ENCODE data around the gene COPS3.
A peak's percentile ranks its signal among the peaks of the same experiment; 100 is the strongest.
"Not testable (repeated sequence)": the region's sequence is repeated elsewhere in the genome, so short reads cannot be mapped to it uniquely, and the experiment has no call there.

The COPS3 gene

GRCh38 chr17:17285951-17286350, 4.9 kb upstream of the COPS3 start:
- Histone ChIP-seq H3K9me3 (ENCODE audit: control extremely low read depth in 1 of 5, control insufficient read depth in 4 of 5, insufficient read depth in 2 of 5, low read depth in 1 of 5, low read length in 4 of 5) (no peaks in the 10 kb centered on the region), H3K27ac (ENCODE audit: insufficient read depth in 1 of 2, low read depth in 1 of 2, low read length in 2 of 2, poor library complexity in 1 of 2, severe bottlenecking in 2 of 2) (no peak overlapping the region), H3K4me1 (ENCODE audit: control extremely low read depth in 1 of 4, control insufficient read depth in 4 of 4, insufficient read depth in 4 of 4, low read length in 3 of 4) (peaks cover 6 to 17% (median 8%) of the 10 kb centered on the region in 4 experiments), H3K4me3 (ENCODE audit: control insufficient read depth in 1 of 7, extremely low read depth in 1 of 7, insufficient read depth in 4 of 7, low read depth in 2 of 7, low read length in 6 of 7) (no peak overlapping the region), H3K36me3 (ENCODE audit: control insufficient read depth in 4 of 4, insufficient read depth in 4 of 4, low read length in 3 of 4) (no peaks in the 10 kb centered on the region), H3K27me3 (replicated peaks in 2 of 5; ENCODE audit: control insufficient read depth in 4 of 5, insufficient read depth in 5 of 5, low read length in 4 of 5) (no peaks in the 10 kb centered on the region)
- no peak for DNase-seq
- WGBS (ENCODE audit: insufficient coverage): 100% methylated on average over 5 of the region's 5 CpGs
- POLR2A ChIA-PET: no interaction called here
- CTCF ChIA-PET: no interaction called here

GRCh38 chr17:17279316-17279715, 1.7 kb downstream of the COPS3 start:
- 88% methylated on average over 3 of the region's 4 CpGs for WGBS (ENCODE audit: insufficient coverage)
- POLR2A ChIA-PET: interaction anchor here (1.1 to 2.6 kb wide), 2 partner anchors 26 to 562 kb away, joined by 3 to 17 read pairs; no protein-coding TSS in a partner anchor
- CTCF ChIA-PET: interaction anchor here (1.6 to 2.4 kb wide), 3 partner anchors 9 to 27 kb away, joined by 4 to 6 read pairs (median 6); no protein-coding TSS in a partner anchor
- H3K27me3 ChIP-seq (replicated peaks in 2 of 5; ENCODE audit: control insufficient read depth in 4 of 5, insufficient read depth in 5 of 5, low read length in 4 of 5): no peaks in the 10 kb centered on the region
- H3K36me3 ChIP-seq (ENCODE audit: control insufficient read depth in 4 of 4, insufficient read depth in 4 of 4, low read length in 3 of 4): peaks cover 0 to 12% (median 4%) of the 10 kb centered on the region in 4 experiments
- H3K27ac ChIP-seq (ENCODE audit: insufficient read depth in 1 of 2, low read depth in 1 of 2, low read length in 2 of 2, poor library complexity in 1 of 2, severe bottlenecking in 2 of 2): peak overlapping the region in 1 of 2 experiments; percentile 96
- H3K4me3 ChIP-seq (ENCODE audit: control insufficient read depth in 1 of 7, extremely low read depth in 1 of 7, insufficient read depth in 4 of 7, low read depth in 2 of 7, low read length in 6 of 7): peak overlapping the region in 3 of 7 experiments; percentile 88 to 94 (median 94)
- DNase-seq: peak in 1 of 3 donors; percentile 7
- H3K9me3 ChIP-seq (ENCODE audit: control extremely low read depth in 1 of 5, control insufficient read depth in 4 of 5, insufficient read depth in 2 of 5, low read depth in 1 of 5, low read length in 4 of 5): no peaks in the 10 kb centered on the region
- H3K4me1 ChIP-seq (ENCODE audit: control extremely low read depth in 1 of 4, control insufficient read depth in 4 of 4, insufficient read depth in 4 of 4, low read length in 3 of 4): peaks cover 16 to 59% (median 36%) of the 10 kb centered on the region in 4 experiments

GRCh38 chr17:17277431-17277830, 3.6 kb downstream of the COPS3 start:
- WGBS (ENCODE audit: insufficient coverage): 95% methylated on average over 5 of the region's 5 CpGs
- ChIA-PET CTCF (interaction anchor here (1.0 to 1.1 kb wide), 3 partner anchors 9 to 28 kb away, joined by 3 to 4 read pairs (median 4); no protein-coding TSS in a partner anchor), POLR2A (interaction anchor here (0.6 kb wide), 1 partner anchor 12 kb away, joined by 4 read pairs; no protein-coding TSS in a partner anchor)
- H3K4me3 ChIP-seq (ENCODE audit: control insufficient read depth in 1 of 7, extremely low read depth in 1 of 7, insufficient read depth in 4 of 7, low read depth in 2 of 7, low read length in 6 of 7); DNase-seq; H3K27me3 ChIP-seq (replicated peaks in 2 of 5; ENCODE audit: control insufficient read depth in 4 of 5, insufficient read depth in 5 of 5, low read length in 4 of 5); H3K27ac ChIP-seq (ENCODE audit: insufficient read depth in 1 of 2, low read depth in 1 of 2, low read length in 2 of 2, poor library complexity in 1 of 2, severe bottlenecking in 2 of 2); H3K9me3 ChIP-seq (ENCODE audit: control extremely low read depth in 1 of 5, control insufficient read depth in 4 of 5, insufficient read depth in 2 of 5, low read depth in 1 of 5, low read length in 4 of 5): not testable (repeated sequence)
- Histone ChIP-seq H3K36me3 (ENCODE audit: control insufficient read depth in 4 of 4, insufficient read depth in 4 of 4, low read length in 3 of 4) (peaks cover 7 to 23% (median 22%) of the 10 kb centered on the region in 4 experiments), H3K4me1 (ENCODE audit: control extremely low read depth in 1 of 4, control insufficient read depth in 4 of 4, insufficient read depth in 4 of 4, low read length in 3 of 4) (peaks cover 16 to 51% (median 36%) of the 10 kb centered on the region in 4 experiments)

- WGBS (ENCODE audit: insufficient coverage): 64% methylated on average over 6 of the region's 6 CpGs
- POLR2A ChIA-PET: no interaction called here
These were observed 5.1 kb downstream of the COPS3 start for GRCh38 chr17:17275971-17276370.

DNA sequence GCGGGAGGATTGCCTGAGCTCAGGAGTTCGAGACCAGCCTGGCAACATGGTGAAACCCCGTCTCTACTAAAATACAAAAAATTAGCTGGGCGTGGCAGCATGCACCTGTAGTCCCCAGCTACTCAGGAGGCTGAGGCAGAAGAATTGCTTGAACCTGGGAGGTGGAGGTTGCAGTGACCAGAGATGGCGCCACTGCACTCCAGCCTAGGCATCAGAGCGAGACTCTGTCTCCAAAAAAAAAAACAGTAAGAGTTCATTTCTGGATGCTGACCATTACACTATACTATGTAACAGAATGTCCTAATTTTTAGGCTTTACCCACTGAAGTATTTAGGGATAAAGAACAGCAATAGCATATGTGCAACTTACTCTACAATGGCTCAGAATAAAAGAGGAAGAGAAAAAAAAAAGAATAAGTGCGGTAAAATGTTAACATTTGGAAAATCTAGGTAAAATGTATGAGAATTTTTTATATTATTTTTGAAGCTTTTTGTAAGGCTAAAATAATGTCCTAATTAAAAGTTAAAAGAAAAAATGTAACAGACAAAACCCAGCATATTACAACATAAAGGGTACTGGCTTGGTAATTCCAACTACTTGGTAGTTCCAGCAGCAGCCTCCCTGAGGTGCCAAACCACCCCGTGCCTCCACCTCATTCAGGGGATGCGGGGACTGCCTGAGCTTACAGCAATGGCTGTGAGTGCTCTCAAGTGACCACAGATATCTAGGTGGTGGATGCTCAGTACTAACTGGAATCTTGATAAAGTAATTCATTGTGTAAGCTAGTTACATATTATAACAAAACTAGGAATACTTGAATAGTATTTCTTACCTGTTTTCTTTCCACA, 10.9 kb downstream of the COPS3 start:
- WGBS (ENCODE audit: insufficient coverage): 83% methylated on average over 5 of the region's 9 CpGs
- Histone ChIP-seq H3K4me3 (ENCODE audit: control insufficient read depth in 1 of 7, extremely low read depth in 1 of 7, insufficient read depth in 4 of 7, low read depth in 2 of 7, low read length in 6 of 7) (no peak overlapping the region), H3K27ac (ENCODE audit: insufficient read depth in 1 of 2, low read depth in 1 of 2, low read length in 2 of 2, poor library complexity in 1 of 2, severe bottlenecking in 2 of 2) (no peak overlapping the region), H3K27me3 (replicated peaks in 2 of 5; ENCODE audit: control insufficient read depth in 4 of 5, insufficient read depth in 5 of 5, low read length in 4 of 5) (no peaks in the 10 kb centered on the region), H3K36me3 (ENCODE audit: control insufficient read depth in 4 of 4, insufficient read depth in 4 of 4, low read length in 3 of 4) (peaks cover 23 to 67% (median 43%) of the 10 kb centered on the region in 4 experiments), H3K4me1 (ENCODE audit: control extremely low read depth in 1 of 4, control insufficient read depth in 4 of 4, insufficient read depth in 4 of 4, low read length in 3 of 4) (no peaks in the 10 kb centered on the region), H3K9me3 (ENCODE audit: control extremely low read depth in 1 of 5, control insufficient read depth in 4 of 5, insufficient read depth in 2 of 5, low read depth in 1 of 5, low read length in 4 of 5) (no peaks in the 10 kb centered on the region)
- CTCF ChIA-PET: interaction anchor here (0.6 to 7.8 kb wide), 20 partner anchors 7 to 384 kb away, joined by 3 to 57 read pairs (median 4); partner anchors contain the start of genes COPS3 and FLCN
- POLR2A ChIA-PET: interaction anchor here (0.9 kb wide), 1 partner anchor 14 kb away, joined by 3 read pairs; no protein-coding TSS in a partner anchor
- peak in 2 of 3 donors; percentile 19 to 25 for DNase-seq

More at GRCh38 chr17:17275971-17276370, 5.1 kb downstream of the COPS3 start:
- no peak overlapping the region for H3K4me3 ChIP-seq (ENCODE audit: control insufficient read depth in 1 of 7, extremely low read depth in 1 of 7, insufficient read depth in 4 of 7, low read depth in 2 of 7, low read length in 6 of 7)
- no peak overlapping the region for H3K27ac ChIP-seq (ENCODE audit: insufficient read depth in 1 of 2, low read depth in 1 of 2, low read length in 2 of 2, poor library complexity in 1 of 2, severe bottlenecking in 2 of 2)
- DNase-seq: peak; percentile 31 to 69 (median 33)
- CTCF ChIA-PET: interaction anchor here (0.7 to 1.8 kb wide), 7 partner anchors 10 to 68 kb away, joined by 3 to 7 read pairs (median 3); no protein-coding TSS in a partner anchor
- H3K4me1 ChIP-seq (ENCODE audit: control extremely low read depth in 1 of 4, control insufficient read depth in 4 of 4, insufficient read depth in 4 of 4, low read length in 3 of 4): peaks cover 9 to 42% (median 29%) of the 10 kb centered on the region in 4 experiments
- H3K9me3 ChIP-seq (ENCODE audit: control extremely low read depth in 1 of 5, control insufficient read depth in 4 of 5, insufficient read depth in 2 of 5, low read depth in 1 of 5, low read length in 4 of 5): no peaks in the 10 kb centered on the region
- peaks cover 7 to 28% (median 26%) of the 10 kb centered on the region in 4 experiments for H3K36me3 ChIP-seq (ENCODE audit: control insufficient read depth in 4 of 4, insufficient read depth in 4 of 4, low read length in 3 of 4)
- H3K27me3 ChIP-seq (replicated peaks in 2 of 5; ENCODE audit: control insufficient read depth in 4 of 5, insufficient read depth in 5 of 5, low read length in 4 of 5): no peaks in the 10 kb centered on the region

DNA sequence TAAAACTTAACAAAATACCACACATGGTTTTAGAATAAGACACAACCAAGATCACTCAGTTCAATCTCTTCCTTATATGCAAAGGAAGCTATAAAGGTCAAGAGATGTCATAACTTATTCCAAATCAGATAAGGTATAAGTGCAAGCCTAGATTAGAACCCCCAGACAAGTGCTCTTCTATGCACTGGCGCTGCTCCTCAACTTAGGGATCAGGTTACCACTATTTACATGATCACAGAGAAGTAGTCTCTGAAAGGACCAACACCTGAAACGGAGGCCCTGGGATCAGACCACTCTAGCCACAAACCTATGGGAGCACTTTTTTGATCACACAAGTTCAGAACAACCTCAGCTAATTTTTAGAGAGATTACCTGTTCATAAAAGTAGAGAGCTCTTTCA, 16.6 kb downstream of the COPS3 start:
- no peaks in the 10 kb centered on the region for H3K27me3 ChIP-seq (replicated peaks in 2 of 5; ENCODE audit: control insufficient read depth in 4 of 5, insufficient read depth in 5 of 5, low read length in 4 of 5)
- DNase-seq: no peak
- no peak overlapping the region for H3K4me3 ChIP-seq (ENCODE audit: control insufficient read depth in 1 of 7, extremely low read depth in 1 of 7, insufficient read depth in 4 of 7, low read depth in 2 of 7, low read length in 6 of 7)
- ChIA-PET CTCF (interaction anchor here (1.0 to 7.8 kb wide), 2 partner anchors 14 to 49 kb away, joined by 3 to 57 read pairs; no protein-coding TSS in a partner anchor), POLR2A (no interaction called here)
- peaks cover 25 to 71% (median 48%) of the 10 kb centered on the region in 4 experiments for H3K36me3 ChIP-seq (ENCODE audit: control insufficient read depth in 4 of 4, insufficient read depth in 4 of 4, low read length in 3 of 4)
- WGBS (ENCODE audit: insufficient coverage): 100% methylated on average over 1 of the region's 2 CpGs
- H3K4me1 ChIP-seq (ENCODE audit: control extremely low read depth in 1 of 4, control insufficient read depth in 4 of 4, insufficient read depth in 4 of 4, low read length in 3 of 4): no peaks in the 10 kb centered on the region
- no peaks in the 10 kb centered on the region for H3K9me3 ChIP-seq (ENCODE audit: control extremely low read depth in 1 of 5, control insufficient read depth in 4 of 5, insufficient read depth in 2 of 5, low read depth in 1 of 5, low read length in 4 of 5)
- H3K27ac ChIP-seq (ENCODE audit: insufficient read depth in 1 of 2, low read depth in 1 of 2, low read length in 2 of 2, poor library complexity in 1 of 2, severe bottlenecking in 2 of 2): no peak overlapping the region

All from common myeloid progenitor, CD34-positive (primary cell).